GM23338 (cell line): ENCODE results near the gene ZDHHC3.

Source experiments
- EZH2 ChIP-seq: fragments of 200-600 bp; sonication (generic); IDR thresholded peaks from one replicate; pipeline ENCODE4 v1.8.0; 2017; ENCODE audit warnings: antibody characterized with exemption, mild to moderate bottlenecking, low read depth; ENCODE audit not compliant: unreplicated experiment
- POLR2AphosphoS5 ChIP-seq: IDR thresholded peaks from 2 replicates; pipeline ENCODE4 v1.6.1; 2016; ENCODE audit warnings: antibody characterized with exemption, low read depth

DNA sequence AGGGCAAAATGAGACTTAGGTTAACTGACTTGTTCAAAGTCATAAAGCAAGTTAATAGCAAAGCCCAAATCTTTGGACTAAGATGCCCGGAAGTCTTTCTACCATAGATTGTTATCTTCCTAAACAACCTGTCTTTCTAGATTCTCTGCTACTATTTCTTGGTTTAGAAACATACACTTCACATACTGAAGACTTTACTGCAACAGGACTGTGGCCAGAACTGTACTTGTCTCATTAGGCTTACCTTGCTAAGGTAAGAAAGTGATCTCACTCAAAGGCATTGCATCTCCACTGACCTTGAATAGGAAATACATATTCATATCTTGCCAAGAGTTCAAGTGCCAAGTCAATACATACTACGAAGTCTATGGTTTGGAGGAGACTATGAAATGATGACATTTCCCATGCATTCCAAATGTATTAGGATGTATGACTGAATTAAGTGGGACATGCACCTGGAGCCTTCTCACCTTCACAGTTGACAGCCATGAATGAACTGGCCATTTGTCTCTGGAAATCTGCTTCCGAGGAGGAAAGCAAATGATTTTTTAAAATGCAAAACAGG is 5.0 kb downstream of the ZDHHC3 start:
- TF ChIP-seq EZH2, result no peak
- no peak for TF ChIP-seq POLR2AphosphoS5
